NCI-H526 (cell line): ENCODE measurements around the gene HES5.

Source experiments
- DNase-seq, 2 experiments: peaks; one replicate each; lab custom pipeline; 2025; lab: John Stamatoyannopoulos, UW

The HES5 gene

DNA sequence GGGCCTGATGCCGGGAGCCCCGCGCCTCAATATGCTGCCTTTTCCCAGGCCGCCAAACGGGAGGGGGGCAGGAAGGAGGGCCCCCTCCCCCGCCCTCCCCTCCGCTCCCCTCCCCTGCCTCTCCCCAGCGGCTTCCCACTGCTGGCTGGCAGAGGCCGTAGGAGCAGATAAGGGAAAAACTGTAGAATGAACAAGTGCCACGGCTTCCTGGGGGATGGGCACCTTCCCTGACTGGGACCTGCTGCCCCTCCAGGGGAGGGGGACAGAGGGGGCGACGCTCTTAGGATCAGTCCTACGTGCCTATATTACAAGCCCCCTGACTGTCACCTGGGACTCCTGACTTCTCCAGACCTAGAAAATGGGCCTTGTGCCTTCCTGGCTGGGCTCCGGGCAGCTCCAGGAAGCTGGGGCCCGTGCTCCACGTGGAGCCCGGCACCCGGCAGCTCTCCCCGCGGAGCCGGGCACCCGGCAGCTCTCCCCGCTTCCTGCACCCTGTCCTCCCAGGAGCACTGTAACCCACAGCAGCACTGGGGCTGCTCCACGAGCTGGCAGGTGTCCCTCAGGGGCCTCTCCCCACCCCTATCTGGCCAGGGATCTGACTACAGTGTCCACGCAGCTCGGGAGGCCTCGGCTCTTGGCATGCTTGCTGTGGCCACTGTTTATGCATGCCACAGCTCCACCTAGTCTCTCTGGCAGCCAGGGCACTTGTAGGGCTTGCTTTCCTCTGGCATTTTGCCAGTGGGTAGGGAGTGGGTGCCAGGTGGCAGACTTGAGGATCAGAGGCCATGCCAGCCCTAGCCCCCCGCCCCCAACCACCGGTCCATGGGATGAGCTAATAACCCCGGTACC lies 674 bp upstream of the HES5 start:
- no peak for DNase-seq

DNA sequence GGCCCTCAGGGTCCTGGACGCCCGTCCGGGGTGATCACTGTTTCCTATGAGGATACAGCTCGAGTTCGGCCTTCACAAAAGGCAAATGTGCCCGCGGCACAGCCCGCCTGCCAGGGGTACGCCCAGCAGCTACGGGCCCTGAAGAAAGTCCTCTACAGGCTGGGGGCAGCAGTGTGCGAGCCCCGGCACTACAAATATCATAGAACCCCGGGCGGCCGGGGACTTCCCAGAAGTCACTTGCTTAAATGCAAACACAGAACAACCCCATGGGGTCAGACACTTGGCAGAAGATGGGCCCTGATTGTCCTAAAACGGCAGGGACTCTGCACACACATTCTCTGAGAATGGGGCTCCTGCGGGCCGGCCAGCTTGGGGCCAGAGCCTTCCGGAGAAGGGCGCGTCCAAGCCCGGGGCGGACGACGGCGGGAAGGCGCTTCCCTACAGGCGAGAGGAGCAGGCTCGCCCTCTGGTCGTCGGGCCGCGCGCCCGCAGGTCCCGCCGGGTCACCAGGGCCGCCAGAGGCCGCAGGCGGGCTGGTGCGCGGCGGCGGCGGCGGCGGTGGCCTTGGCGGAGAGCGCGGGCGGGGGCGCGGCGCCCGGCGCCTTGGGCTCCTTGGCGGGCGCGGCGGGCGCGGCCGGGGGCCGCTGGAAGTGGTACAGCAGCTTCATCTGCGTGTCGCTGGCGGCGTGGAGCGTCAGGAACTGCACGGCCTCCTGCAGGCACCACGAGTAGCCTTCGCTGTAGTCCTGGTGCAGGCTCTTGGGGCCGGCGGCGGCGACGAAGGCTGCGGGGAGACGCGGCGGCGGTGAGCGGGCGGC lies 888 bp downstream of the HES5 start:
- no peak for DNase-seq

DNA sequence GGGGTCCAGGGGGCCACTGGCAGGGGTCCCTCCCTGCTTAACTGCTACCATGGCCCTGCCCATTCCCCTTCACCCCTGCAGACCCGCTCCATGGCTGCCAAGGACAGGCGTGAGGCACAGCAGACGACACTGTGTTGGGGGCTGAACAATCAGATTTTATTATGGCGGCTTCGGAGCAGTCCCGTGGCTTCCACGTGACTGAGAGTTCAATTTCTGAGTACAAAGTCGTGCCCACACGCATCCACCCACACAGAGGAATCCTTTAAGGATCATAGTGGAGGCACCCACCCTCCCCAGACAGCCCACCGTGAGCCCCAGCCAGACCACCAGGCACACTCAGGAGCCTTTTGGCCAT lies 1.5 kb downstream of the HES5 start:
- DNase-seq, result no peak

- DNase-seq, result no peak
Measured at GRCh38 chr1:2528016-2528415, 2.0 kb downstream of the HES5 start.

- DNase-seq, result no peak
Measured at GRCh38 chr1:2527556-2527860, 2.6 kb downstream of the HES5 start.

GRCh38 chr1:2526824-2527555 lies 3.1 kb downstream of the HES5 start:
- peak in 1 of 2 experiments; percentile 72 for DNase-seq

- peak; percentile 80 to 97 for DNase-seq
Measured at GRCh38 chr1:2525920-2526823, 3.9 kb downstream of the HES5 start, which contains the start of gene PANK4. TSS of gene PANK4 (minus strand) at chr1:2526596. CDS start at chr1:2526587, 9 bp downstream.

GRCh38 chr1:2525572-2525919 lies 4.5 kb downstream of the HES5 start:
- no peak for DNase-seq

DNA sequence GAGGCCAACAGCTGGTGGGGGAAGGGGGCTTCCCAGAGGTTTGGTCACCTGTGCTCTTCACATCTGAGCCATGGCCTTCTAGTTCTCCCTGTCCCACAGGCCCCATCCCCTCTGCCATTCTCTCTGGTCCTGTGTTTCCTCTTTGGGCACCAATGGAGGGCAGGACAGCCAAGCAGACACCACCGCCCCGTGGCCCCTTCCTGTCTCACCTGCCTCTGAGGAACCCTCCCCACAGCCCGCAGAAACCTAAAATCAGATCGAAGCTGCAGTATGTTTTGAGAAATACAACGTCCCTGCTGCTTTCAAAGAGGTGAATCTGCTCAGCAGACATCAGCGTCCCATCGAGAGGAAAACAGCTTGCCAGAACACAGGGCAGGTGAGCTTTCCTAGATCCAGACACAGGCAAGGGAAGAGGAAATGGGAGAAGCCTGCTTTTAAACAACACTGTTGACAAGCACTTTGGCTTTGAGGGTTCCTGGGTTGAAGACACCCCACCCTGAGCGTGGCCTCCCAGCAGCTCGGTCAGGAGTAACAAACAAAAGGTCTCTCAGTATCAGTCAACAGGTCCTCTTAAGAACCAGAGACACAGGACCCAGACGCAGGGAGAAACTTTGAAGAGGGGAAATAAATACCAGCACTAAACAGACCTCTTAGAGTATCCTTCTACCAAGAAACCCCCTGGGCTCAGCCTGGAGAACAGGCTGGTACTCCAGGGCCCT lies 6.0 kb downstream of the HES5 start:
- no peak for DNase-seq

DNA sequence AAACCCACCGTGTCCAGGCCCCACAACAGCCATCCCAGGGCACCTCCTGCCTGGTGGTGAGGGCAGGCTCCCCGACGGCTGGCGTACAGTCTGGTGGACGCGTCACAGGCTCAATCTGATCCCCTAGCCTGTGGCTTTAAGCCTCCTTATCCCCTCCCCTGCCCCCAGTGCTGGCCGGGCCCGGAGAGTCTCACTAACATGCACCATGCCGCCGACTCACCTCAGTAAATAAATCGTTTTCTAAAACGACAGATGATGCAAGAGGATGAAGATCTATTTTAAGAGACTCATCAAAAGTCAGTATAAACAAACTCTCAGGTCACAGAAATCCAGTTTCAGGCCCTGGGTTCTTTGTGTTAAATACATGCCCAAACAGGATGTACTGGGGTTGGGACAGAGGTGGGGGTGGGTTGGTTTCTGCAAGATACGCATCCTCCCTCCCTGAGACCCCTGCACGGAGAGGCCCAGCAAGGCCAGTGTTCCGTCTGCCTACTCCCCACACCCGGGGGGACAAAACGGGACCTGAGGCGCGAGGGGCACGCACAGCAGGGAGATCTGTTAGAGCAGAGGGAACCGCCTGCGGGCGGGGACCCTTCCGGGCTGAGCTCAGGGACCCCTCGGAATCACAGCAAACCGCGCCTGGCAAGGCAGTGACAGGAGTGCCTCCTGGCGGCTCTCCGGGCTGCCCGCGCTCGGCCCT lies 6.7 kb downstream of the HES5 start:
- no peak for DNase-seq

DNA sequence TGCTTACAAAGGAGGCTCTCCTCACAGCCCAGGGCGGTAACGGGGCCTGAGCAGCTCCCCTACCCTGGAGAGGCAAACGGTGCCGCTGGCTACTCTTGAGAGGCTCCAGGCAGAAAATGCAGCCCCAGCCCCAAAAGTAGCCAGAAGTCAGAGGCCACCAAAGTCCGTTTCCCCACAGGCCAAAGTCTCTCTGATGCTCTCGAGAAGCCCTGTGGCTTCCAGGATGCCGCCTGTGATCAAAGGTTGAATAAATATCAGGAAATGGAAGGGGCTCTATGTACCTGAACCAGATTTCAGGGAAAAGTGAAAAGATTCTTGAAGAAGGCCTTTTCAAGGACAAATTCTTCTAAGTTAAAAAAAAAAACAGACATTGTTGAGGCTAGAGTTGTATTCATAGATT lies 7.8 kb downstream of the HES5 start:
- no peak for DNase-seq

DNA sequence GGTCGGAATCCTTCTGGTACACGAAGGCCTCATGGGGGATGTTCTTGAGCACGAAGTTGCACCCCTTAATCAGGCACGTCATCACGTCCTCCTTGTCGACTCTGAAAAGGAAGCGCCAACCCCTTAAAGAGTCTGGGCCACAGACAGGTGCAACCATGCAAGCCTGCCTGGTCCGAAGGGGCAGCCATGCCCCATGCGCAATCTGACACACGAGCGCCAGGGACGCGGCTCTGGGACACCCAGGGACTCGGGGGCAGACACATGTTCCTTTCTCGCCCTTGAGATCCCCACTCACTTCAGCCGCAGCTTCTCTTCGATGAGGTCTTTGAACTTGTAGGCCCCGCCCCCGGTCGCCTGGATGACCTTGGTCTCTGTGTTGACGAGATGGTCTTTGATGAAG lies 9.3 kb downstream of the HES5 start:
- no peak for DNase-seq

- no peak for DNase-seq
Measured at GRCh38 chr1:2520206-2520605, 9.9 kb downstream of the HES5 start.

DNA sequence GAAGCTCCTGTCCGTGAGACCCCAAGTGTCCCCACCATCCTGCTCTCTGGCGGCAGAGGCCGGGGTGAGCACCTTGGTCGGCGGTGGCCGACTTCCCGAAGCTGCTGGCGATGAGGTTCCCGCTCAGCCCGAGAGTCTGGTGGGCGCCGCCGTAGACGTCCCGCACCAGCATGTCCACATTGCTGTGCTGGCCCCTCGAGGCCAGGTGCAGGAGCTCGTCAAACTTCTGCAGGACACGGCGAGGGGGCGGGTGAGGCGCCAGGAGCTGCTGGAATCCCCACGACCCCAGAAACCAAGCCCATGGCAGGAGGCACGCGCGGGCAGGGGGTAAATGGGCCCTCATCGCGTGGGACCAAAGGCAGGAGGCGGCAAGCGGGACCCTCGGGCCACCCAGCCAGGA lies 10.3 kb downstream of the HES5 start:
- DNase-seq, result no peak

DNA sequence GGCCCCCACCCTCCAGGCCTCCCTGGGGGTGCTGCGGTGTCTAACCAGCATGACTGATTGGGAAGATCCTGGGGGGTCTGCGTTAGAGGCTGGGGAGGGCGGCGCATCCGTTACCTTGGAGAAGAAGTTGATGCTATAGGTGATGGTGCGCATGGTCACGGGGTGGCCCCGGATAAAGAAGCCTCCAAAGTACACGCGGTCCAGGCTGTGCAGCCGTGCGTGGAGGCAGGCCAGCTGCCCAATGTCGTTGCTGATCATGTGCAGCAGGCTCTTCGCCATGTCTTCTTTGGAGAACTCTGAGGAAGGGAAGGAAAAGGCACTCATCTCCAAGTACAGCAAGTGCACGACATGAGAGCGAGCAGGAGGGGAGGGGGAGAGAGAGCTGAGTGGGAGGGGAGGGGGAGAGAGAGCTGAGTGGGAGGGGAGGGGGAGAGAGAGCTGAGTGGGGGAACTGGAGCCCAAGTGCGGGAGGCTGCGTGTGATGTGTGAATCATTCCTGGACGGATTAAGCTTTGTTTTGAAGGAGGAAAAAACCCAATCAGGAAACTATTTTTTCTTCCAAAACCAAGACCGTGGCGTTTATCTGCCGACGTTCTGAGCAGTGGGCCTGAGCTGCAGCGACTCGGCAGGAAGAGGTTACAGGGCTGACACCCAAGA lies 10.9 kb downstream of the HES5 start:
- DNase-seq, result no peak

DNA sequence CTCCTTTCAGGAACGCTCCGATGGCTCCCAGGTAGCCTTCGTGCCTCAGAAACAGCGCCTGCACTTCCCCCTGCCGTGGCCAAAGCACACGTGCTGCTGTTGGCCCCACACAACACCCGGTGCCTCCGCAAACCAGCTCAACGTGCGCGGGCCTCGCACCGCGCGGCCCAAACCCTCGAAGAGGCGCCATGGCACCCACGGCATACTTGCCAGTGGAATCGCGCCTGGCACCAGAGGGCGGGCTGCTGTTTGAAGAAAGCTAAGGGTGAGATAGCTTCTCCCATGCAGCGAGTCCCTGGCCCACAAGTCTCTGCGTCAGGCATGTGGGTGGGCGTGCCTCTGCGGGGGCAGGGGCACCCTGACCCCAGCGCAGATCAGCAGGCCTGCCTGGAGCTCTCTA lies 11.5 kb downstream of the HES5 start:
- no peak for DNase-seq

DNA sequence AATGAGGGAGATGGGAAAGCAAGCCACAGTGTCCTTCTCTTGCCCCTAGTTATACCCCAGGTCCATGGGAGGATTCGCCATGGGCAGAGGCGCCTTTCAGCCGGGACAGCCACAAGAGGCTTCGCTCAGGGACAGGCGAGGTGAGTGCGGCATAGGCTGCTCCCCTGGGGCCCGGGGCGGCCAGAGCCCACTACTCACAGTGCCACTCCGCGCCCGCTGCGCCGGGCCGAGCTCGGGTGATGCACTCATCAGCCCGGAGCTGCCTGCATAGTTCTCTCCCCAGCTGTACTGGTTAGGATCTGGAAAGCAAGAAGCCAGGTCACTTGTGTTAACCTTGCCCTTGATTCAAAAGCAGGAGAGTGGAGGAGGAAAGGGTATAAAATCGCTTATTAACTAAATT lies 12.1 kb downstream of the HES5 start:
- no peak for DNase-seq

GRCh38 chr1:2516946-2517345 lies 13.1 kb downstream of the HES5 start:
- no peak for DNase-seq

- no peak for DNase-seq
Measured at GRCh38 chr1:2516124-2516523, 13.9 kb downstream of the HES5 start.

DNA sequence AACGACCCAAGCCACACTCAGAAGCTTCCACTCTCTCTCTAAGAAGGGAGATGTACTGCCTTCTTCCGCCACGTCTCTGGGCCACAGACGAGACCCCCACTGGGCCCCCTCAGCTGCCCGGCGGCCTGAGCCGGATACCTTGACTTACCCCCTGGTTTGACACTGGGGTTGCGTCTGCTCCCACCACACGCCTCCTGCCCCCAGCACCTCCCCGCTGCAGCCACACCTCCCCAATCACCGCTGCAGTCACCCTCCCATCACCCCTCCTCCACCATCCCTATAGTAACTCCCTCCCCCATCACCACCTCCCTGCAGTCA lies 14.3 kb downstream of the HES5 start:
- DNase-seq, result no peak
